LNCaP clone FGC (cell line): ENCODE measurements around the gene PTBP2.

Experiments used
- DNase-seq: peaks from one replicate; pipeline ENCODE4 v3.0.0-alpha.2; 2011; ENCODE audit warnings: low read depth
- H3K4me3 ChIP-seq: 2 replicates; pipeline ENCODE4 v1.5.1; 2011; ENCODE audit warnings: mild to moderate bottlenecking, low read depth, low read length, control low read depth
- CTCF ChIP-seq: IDR thresholded peaks from 2 replicates; pipeline ENCODE4 v1.5.1; 2012; ENCODE audit warnings: mild to moderate bottlenecking; ENCODE audit not compliant: control insufficient read depth, insufficient read depth; ENCODE audit errors: extremely low read depth

The PTBP2 gene

GRCh38 chr1:96815914-96816313 lies 94.3 kb downstream of the PTBP2 start:
- TF ChIP-seq CTCF, result no peak
- DNase-seq, result no peak
- H3K4me3 ChIP-seq, result no peak overlapping the region

DNA sequence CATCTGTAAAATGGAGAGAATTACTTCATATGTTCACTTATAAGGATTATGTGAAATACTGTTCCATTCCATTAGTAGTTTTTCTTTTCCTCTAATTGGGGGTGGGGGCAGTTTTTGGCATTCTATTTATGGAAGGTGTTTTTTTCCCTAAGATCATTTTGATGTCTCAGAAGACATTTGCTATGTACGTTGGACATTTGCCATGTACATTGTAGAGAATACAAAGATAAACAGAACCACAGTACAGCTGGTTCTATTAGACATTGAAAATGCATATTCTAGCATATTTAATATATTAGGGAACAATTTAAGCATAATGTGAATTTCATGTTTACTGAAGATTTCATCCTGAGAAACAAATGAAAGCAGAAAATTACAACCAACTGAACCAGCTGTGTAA lies 98.5 kb downstream of the PTBP2 start:
- no peak for TF ChIP-seq CTCF
- no peak overlapping the region for H3K4me3 ChIP-seq
- peak; percentile 30 for DNase-seq

- DNase-seq, result no peak
- no peak for TF ChIP-seq CTCF
- H3K4me3 ChIP-seq, result no peak overlapping the region
These were observed 99.1 kb downstream of the PTBP2 start for GRCh38 chr1:96820671-96821070.

GRCh38 chr1:96825231-96825630 lies 103.6 kb downstream of the PTBP2 start:
- TF ChIP-seq CTCF, result no peak
- no peak for DNase-seq
- no peak overlapping the region for H3K4me3 ChIP-seq

DNA sequence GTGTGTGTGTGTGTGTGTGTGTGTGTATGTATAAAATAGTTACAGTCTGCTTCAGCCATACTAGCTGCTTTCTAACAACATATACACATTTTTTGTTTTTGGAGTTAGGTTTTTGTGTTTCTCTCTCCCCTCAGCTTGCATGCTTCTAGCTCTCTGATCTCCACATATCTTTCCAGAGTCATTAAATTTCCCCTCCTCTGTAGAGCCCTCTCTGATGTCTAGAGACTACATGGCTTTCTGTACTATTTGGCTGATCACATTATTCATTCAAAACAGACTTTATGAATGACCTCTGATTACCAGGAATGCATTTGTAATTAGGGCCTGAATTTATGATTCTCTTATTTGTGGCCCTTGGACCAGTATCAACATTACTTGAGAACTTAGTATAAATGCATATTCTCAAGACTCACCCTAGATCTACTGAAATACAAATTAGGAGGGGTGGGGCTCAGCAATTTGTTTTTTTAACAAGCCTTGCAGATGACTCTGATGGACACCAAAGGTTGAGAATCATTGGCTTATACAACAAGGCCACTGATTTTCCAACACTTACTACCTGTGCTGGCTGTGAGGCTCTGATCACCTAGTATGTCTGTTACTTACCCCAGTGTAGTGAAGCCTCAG lies 104.5 kb downstream of the PTBP2 start:
- DNase-seq, result no peak
- no peak for TF ChIP-seq CTCF
- no peak overlapping the region for H3K4me3 ChIP-seq

DNA sequence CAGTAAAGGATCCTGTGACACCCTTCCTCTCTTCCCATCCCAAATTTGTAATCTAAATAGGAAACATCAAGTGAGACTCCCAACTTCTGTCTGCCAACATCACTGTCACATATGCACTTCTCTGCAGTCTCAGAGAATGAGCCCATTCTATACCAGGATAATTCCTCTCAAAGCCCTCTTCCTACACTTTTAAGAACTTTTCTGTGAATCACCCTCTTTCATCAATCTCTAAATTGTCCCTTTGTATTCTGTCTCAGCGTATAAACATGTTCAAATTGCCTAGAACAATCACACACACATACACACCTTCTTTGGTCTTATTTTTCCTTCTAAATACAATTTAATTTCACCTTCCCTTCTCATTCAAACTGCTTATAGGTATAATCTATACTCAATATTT lies 111.8 kb downstream of the PTBP2 start:
- DNase-seq, result no peak
- H3K4me3 ChIP-seq, result no peak overlapping the region
- no peak for TF ChIP-seq CTCF

DNA sequence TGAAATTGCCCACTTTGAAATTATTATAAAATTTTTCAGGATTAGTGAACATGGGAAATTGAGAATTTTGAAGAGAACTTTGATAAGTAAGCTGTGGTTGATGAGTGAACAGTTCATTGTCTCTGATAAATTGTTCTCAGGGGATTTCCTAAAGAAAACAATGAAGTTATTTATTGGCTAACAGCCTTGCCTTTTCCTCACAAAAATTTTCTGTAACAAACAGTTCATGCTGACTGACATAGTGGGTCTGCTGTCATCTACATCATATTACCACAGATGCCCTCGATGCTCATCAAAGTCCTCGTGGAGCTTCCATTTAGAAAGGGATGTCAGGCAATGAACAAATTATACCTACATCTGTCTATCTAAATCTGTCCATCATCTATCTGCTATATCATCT lies 113.4 kb downstream of the PTBP2 start:
- TF ChIP-seq CTCF, result no peak
- no peak overlapping the region for H3K4me3 ChIP-seq
- no peak for DNase-seq
